GM12878 (cell line): Measurements from ENCODE around the gene TCF7L2. TPM values are rescaled to one million over a fixed set of nuclear protein-coding genes. Genes with fewer than 3 reads are reported as not detected.

Experiments used
- ATAC-seq: fragments of 200-7000 bp; cut with Tn5 transposase; 3 replicates; pipeline ENCODE4 v1.9.1; 2020; ENCODE audit warnings: mild to moderate bottlenecking, moderate library complexity
- BruUV-seq: library from RNA; stranded (reverse); fragments of 400-500 nt; replicated peaks from 2 replicates; lab custom pipeline; 2021; lab: Mats Ljungman, UMichigan
- CTCF ChIA-PET: fragments of 300-600 bp; sonication (Branson Sonifier 250); formaldehyde crosslinking; extraction: SDS; loops from one replicate; lab custom pipeline; 2021; ENCODE audit warnings: inconsistent platforms; lab: Yijun Ruan, JAX
- POLR2A ChIA-PET: fragments of 350-600 bp; formaldehyde crosslinking; extraction: SDS; loops from one replicate; lab custom pipeline; 2021; ENCODE audit warnings: inconsistent platforms; lab: Charles Lee
- RAD21 ChIA-PET: fragments of 300-600 bp; sonication (Branson Sonifier 250); formaldehyde crosslinking; loops from one replicate; lab custom pipeline; 2023; ENCODE audit warnings: antibody characterized with exemption; ENCODE audit not compliant: unreplicated experiment; lab: Charles Lee
- SMC1A ChIA-PET: fragments of 300-600 bp; sonication (Branson Sonifier 250); formaldehyde crosslinking; loops from one replicate; lab custom pipeline; 2023; ENCODE audit not compliant: unreplicated experiment, uncharacterized antibody; lab: Charles Lee
- DNase-seq: peaks from one replicate; pipeline ENCODE4 v3.0.0-alpha.2; 2011; ENCODE audit warnings: low read depth, low spot score
- FAIRE-seq: peaks from 3 replicates; lab custom pipeline; 2011; peaks lifted over from hg19 to GRCh38; lab: Jason Lieb, UNC
- H2AFZ ChIP-seq: 2 replicates; pipeline ENCODE4 v1.6.0; 2011; ENCODE audit warnings: low read depth, low read length, control low read depth; ENCODE audit not compliant: control insufficient read depth
- H3K27ac ChIP-seq: 2 replicates; pipeline ENCODE4 v1.5.1; 2011; ENCODE audit warnings: control low read depth; ENCODE audit not compliant: control insufficient read depth, insufficient read depth
- H3K27me3 ChIP-seq, 2 experiments: replicated peaks in 1 of 2; 2 replicates each; pipeline versions ENCODE4 v1.6.0 to v1.6.1; 2011; ENCODE audit warnings: low read length in 1 of 2; ENCODE audit not compliant: control insufficient read depth in 2 of 2, insufficient read depth in 2 of 2
- H3K36me3 ChIP-seq, 2 experiments: 2 replicates each; pipeline ENCODE4 v1.5.1; 2011; ENCODE audit warnings: low read length in 1 of 2; ENCODE audit not compliant: control insufficient read depth in 2 of 2, insufficient read depth in 2 of 2
- H3K4me1 ChIP-seq: 2 replicates; pipeline ENCODE4 v1.6.1; 2011; ENCODE audit warnings: mild to moderate bottlenecking, low read length, moderate library complexity, mixed read lengths; ENCODE audit not compliant: control insufficient read depth, insufficient read depth
- H3K4me2 ChIP-seq: 2 replicates; pipeline ENCODE4 v1.6.0; 2011; ENCODE audit warnings: control low read depth; ENCODE audit not compliant: control insufficient read depth, insufficient read depth
- H3K4me3 ChIP-seq: fragments of 200-600 bp; sonication (generic); 2 replicates; pipeline ENCODE4 v1.5.1; 2016
- H3K79me2 ChIP-seq: 2 replicates; pipeline ENCODE4 v1.6.0; 2011; ENCODE audit warnings: low read length; ENCODE audit not compliant: control insufficient read depth, insufficient read depth
- H3K9ac ChIP-seq: 2 replicates; pipeline ENCODE4 v1.8.0; 2011; ENCODE audit warnings: low read length, control low read depth, mixed read lengths; ENCODE audit not compliant: control insufficient read depth, insufficient read depth
- H3K9me3 ChIP-seq: replicated peaks from 3 replicates; pipeline ENCODE4 v1.5.1; 2011; ENCODE audit warnings: mild to moderate bottlenecking, low read length; ENCODE audit not compliant: control insufficient read depth, insufficient read depth
- H4K20me1 ChIP-seq: 2 replicates; pipeline ENCODE4 v1.6.0; 2011; ENCODE audit not compliant: control insufficient read depth, insufficient read depth
- CREM ChIP-seq: IDR thresholded peaks from 2 replicates; pipeline ENCODE4 v1.6.1; 2014; ENCODE audit warnings: antibody characterized with exemption, low read depth
- HCFC1 ChIP-seq: fragments of 150-350 bp; IDR thresholded peaks from 2 replicates; pipeline ENCODE4 v1.6.1; 2014; ENCODE audit warnings: low read length
- KLF5 ChIP-seq: fragments of 450-650 bp; IDR thresholded peaks from 2 replicates; pipeline ENCODE4 v1.6.1; 2014; ENCODE audit warnings: mild to moderate bottlenecking; ENCODE audit not compliant: partially characterized antibody
- MTA2 ChIP-seq: fragments of 450-650 bp; IDR thresholded peaks from 2 replicates; pipeline ENCODE4 v1.6.1; 2016; ENCODE audit warnings: low read depth, mild to moderate bottlenecking, moderate library complexity
- NFYB ChIP-seq: IDR thresholded peaks from 2 replicates; pipeline ENCODE4 v1.6.1; 2011; ENCODE audit warnings: low read depth, mild to moderate bottlenecking, low read length, improper control_type of control experiment, moderate library complexity; ENCODE audit not compliant: insufficient read depth
- PAX8 ChIP-seq: fragments of 450-650 bp; IDR thresholded peaks from 2 replicates; pipeline ENCODE4 v1.6.1; 2017; ENCODE audit warnings: mild to moderate bottlenecking, moderate library complexity
- POU2F2 ChIP-seq: IDR thresholded peaks from 3 replicates; pipeline ENCODE4 v1.6.1; 2011; ENCODE audit warnings: low read depth, mild to moderate bottlenecking, low read length, borderline replicate concordance
- RAD51 ChIP-seq: fragments of 450-650 bp; IDR thresholded peaks from 2 replicates; pipeline ENCODE4 v1.6.1; 2016; ENCODE audit warnings: moderate library complexity, mild to moderate bottlenecking, inconsistent platforms
- RFX5 ChIP-seq: IDR thresholded peaks from 2 replicates; pipeline ENCODE4 v1.6.1; 2011; ENCODE audit warnings: low read depth, low read length, improper control_type of control experiment
- SP1 ChIP-seq: IDR thresholded peaks from one replicate; pipeline ENCODE4 v1.6.1; 2011; ENCODE audit warnings: low read depth, low read length
- STAT3 ChIP-seq: IDR thresholded peaks from 2 replicates; pipeline ENCODE4 v1.6.1; 2011; ENCODE audit warnings: low read depth, low read length, improper control_type of control experiment
- SUPT20H ChIP-seq: IDR thresholded peaks from 2 replicates; pipeline ENCODE4 v1.6.1; 2011; ENCODE audit warnings: low read depth, mild to moderate bottlenecking, low read length, moderate library complexity, borderline replicate concordance; ENCODE audit not compliant: control insufficient read depth
- TAF1 ChIP-seq: IDR thresholded peaks from 2 replicates; pipeline ENCODE4 v1.6.1; 2011; ENCODE audit warnings: mild to moderate bottlenecking, low read depth, low read length, borderline replicate concordance
- TBL1XR1 ChIP-seq: IDR thresholded peaks from 2 replicates; pipeline ENCODE4 v1.6.1; 2012; ENCODE audit warnings: low read depth, low read length, improper control_type of control experiment
- TCF12 ChIP-seq: IDR thresholded peaks from 2 replicates; pipeline ENCODE4 v1.6.1; 2011; ENCODE audit warnings: low read depth, mild to moderate bottlenecking, low read length
- WRNIP1 ChIP-seq: IDR thresholded peaks from 2 replicates; pipeline ENCODE4 v1.6.1; 2011; ENCODE audit warnings: low read depth, low read length, improper control_type of control experiment, borderline replicate concordance
- WGBS: methylation state at CpG from one replicate; pipeline ENCODE4 v1.1.6; 2016; ENCODE audit warnings: low lambda C conversion rate; ENCODE audit not compliant: insufficient replicate concordance, insufficient coverage; ENCODE audit errors: missing lambda C conversion rate; 5-methylcytosine and 5-hydroxymethylcytosine counted together
- in situ Hi-C: fragments of 300-500 bp; cut with MboI; formaldehyde crosslinking; loops from 9 replicates; pipeline ENCODE4 v1.14.3; 2018; ENCODE audit warnings: mixed read lengths
- intact Hi-C: fragments of 100-400 bp; cut with micrococcal nuclease; formaldehyde crosslinking; loops from one replicate; pipeline ENCODE4 v1.14.2; 2022; ENCODE audit not compliant: unreplicated experiment
- polyA plus RNA-seq, 11 experiments: library from polyadenylated mRNA; depleted of rRNA in 4 of 11; unstranded in 6 of 11; stranded (reverse) in 5 of 11; fragments of >200 nt; fragmentation: Nextera tagmentation in 4 of 11; fragmentation: Illumina TruSeq in 1 of 11; extraction: Ambion mirVana in 4 of 11; extraction: Trizol in 1 of 11; gene quantifications; 1 replicate in 1 of 11; 2 replicates in 10 of 11; pipeline versions ENCODE4 v1.2.1 to v1.2.3, GENCODE V29; 2011 to 2016; ENCODE audit warnings: inconsistent platforms in 2 of 11, missing spikeins in 2 of 11, low read depth in 1 of 11
- total RNA-seq, 4 experiments: library from RNA; depleted of rRNA in 3 of 4; stranded (reverse); fragments of >200 nt in 3 of 4; fragmentation: Illumina TruSeq in 1 of 4; extraction: Trizol in 1 of 4; gene quantifications; 2 replicates each; pipeline versions ENCODE4 v1.2.1 to v1.2.3, GENCODE V29; 2013 to 2021
- TF ChIP-seq, protein P1 (sequence below): fragments of 450-650 bp; IDR thresholded peaks from 2 replicates; pipeline ENCODE4 v1.6.1; 2017; ENCODE audit warnings: mild to moderate bottlenecking, moderate library complexity

Gene TCF7L2
- total and polyA plus RNA-seq, 10 of the 15 experiments (the other 5 are each of a cell fraction or from before 2014, with no cell fraction given), result 0.02 to 1.1 (median 0.35) TPM; not detected in 4

DNA sequence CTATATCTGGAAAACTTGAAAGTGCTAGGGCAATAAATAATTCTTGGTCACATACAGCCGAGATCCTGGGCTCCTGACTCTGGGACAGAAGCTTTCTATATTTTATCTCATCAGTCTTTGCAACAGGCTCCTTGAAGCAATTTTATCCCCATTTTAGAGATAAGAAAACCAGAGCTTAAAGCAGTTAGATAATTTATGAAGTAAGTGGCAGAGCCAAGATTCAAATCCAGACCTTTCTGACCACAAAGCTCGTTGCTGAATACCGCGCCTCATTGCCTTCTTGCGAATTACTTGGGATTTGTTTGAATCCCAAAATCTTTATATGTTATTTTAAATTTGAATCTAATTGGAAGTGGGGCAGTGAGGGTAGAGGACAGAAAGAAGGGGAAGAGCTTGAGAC lies 106.0 kb downstream of the TCF7L2 start:
- Histone ChIP-seq H3K36me3 (no peaks in the 10 kb centered on the region), H3K9me3 (no peaks in the 10 kb centered on the region), H3K4me3 (no peak overlapping the region), H4K20me1 (no peaks in the 10 kb centered on the region), H3K9ac (no peak overlapping the region), H3K4me2 (no peak overlapping the region), H3K27ac (no peak overlapping the region), H3K79me2 (no peaks in the 10 kb centered on the region), H3K4me1 (no peaks in the 10 kb centered on the region), H3K27me3 (peaks cover 0 to 3% of the 10 kb centered on the region in 2 experiments; a peak in 1 of 4 replicates), H2AFZ (no peak overlapping the region)
- FAIRE-seq (no peak), ATAC-seq (no peak), DNase-seq (no peak)
- in situ Hi-C loops (no loop called here), intact Hi-C loops (loop anchor here (10.0 kb wide), 1 partner anchor 331 kb away; no protein-coding TSS in a partner anchor)
- SMC1A ChIA-PET, result no interaction called here
- RAD21 ChIA-PET, result no interaction called here
- no TSS peak for BruUV-seq
- 79% methylated on average over 5 of the region's 5 CpGs for WGBS
- TF ChIP-seq KLF5 (no peak), PAX8 (no peak), NFYB (no peak), MTA2 (no peak), SUPT20H (no peak), RFX5 (no peak), CREM (no peak), STAT3 (no peak), HCFC1 (no peak), SP1 (no peak), TBL1XR1 (no peak), TAF1 (no peak), TCF12 (no peak), POU2F2 (no peak), WRNIP1 (no peak), RAD51 (no peak)
- TF ChIP-seq, protein P1, sequence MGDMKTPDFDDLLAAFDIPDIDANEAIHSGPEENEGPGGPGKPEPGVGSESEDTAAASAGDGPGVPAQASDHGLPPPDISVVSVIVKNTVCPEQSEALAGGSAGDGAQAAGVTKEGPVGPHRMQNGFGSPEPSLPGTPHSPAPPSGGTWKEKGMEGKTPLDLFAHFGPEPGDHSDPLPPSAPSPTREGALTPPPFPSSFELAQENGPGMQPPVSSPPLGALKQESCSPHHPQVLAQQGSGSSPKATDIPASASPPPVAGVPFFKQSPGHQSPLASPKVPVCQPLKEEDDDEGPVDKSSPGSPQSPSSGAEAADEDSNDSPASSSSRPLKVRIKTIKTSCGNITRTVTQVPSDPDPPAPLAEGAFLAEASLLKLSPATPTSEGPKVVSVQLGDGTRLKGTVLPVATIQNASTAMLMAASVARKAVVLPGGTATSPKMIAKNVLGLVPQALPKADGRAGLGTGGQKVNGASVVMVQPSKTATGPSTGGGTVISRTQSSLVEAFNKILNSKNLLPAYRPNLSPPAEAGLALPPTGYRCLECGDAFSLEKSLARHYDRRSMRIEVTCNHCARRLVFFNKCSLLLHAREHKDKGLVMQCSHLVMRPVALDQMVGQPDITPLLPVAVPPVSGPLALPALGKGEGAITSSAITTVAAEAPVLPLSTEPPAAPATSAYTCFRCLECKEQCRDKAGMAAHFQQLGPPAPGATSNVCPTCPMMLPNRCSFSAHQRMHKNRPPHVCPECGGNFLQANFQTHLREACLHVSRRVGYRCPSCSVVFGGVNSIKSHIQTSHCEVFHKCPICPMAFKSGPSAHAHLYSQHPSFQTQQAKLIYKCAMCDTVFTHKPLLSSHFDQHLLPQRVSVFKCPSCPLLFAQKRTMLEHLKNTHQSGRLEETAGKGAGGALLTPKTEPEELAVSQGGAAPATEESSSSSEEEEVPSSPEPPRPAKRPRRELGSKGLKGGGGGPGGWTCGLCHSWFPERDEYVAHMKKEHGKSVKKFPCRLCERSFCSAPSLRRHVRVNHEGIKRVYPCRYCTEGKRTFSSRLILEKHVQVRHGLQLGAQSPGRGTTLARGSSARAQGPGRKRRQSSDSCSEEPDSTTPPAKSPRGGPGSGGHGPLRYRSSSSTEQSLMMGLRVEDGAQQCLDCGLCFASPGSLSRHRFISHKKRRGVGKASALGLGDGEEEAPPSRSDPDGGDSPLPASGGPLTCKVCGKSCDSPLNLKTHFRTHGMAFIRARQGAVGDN, result no peak
- TF ChIP-seq, all 136 proteins: peak for 0
- CTCF ChIA-PET, result no interaction called here
- POLR2A ChIA-PET, result no interaction called here
